H1 (cell line): ENCODE measurements around the gene PLPPR4. TPM values are rescaled to one million over a fixed set of nuclear protein-coding genes. Genes with fewer than 3 reads are reported as not detected.

Experiments
- CTCF ChIA-PET: fragments of 300-600 bp; sonication (Branson Sonifier 250); formaldehyde crosslinking; loops from one replicate; lab custom pipeline; 2021; ENCODE audit not compliant: partially characterized antibody; lab: Charles Lee
- POLR2A ChIA-PET: fragments of 300-600 bp; sonication (Branson Sonifier 250); formaldehyde crosslinking; loops from one replicate; lab custom pipeline; 2021; ENCODE audit warnings: inconsistent platforms; ENCODE audit not compliant: partially characterized antibody; lab: Charles Lee
- DNase-seq, 2 experiments: peaks; one replicate each; pipeline versions ENCODE4 v3.0.0 to v3.0.0-alpha.2; 2010 to 2022; ENCODE audit warnings: low spot score in 2 of 2, low read depth in 1 of 2, mixed read lengths in 1 of 2
- FAIRE-seq: peaks from 2 replicates; lab custom pipeline; 2011; peaks lifted over from hg19 to GRCh38; lab: Jason Lieb, UNC
- H2AFZ ChIP-seq: 2 replicates; pipeline ENCODE4 v1.8.1; 2012; ENCODE audit warnings: low read length, inconsistent platforms
- H2AK5ac ChIP-seq: 2 replicates; pipeline ENCODE4 v1.6.1; 2013; ENCODE audit warnings: low read depth, low read length
- H2BK120ac ChIP-seq: replicated peaks from 2 replicates; pipeline ENCODE3; 2013; ENCODE audit warnings: low read depth, low read length, inconsistent platforms
- H2BK12ac ChIP-seq: 2 replicates; pipeline ENCODE4 v1.6.1; 2013; ENCODE audit warnings: low read depth, low read length
- H2BK15ac ChIP-seq: 2 replicates; pipeline ENCODE4 v1.6.1; 2013; ENCODE audit warnings: low read length
- H2BK20ac ChIP-seq: 2 replicates; pipeline ENCODE4 v1.6.1; 2013; ENCODE audit warnings: low read length
- H2BK5ac ChIP-seq: 2 replicates; pipeline ENCODE4 v1.6.1; 2013; ENCODE audit warnings: low read depth, low read length
- H3K14ac ChIP-seq: 2 replicates; pipeline ENCODE4 v1.6.1; 2013; ENCODE audit warnings: inconsistent platforms; ENCODE audit not compliant: insufficient read length
- H3K18ac ChIP-seq: 2 replicates; pipeline ENCODE4 v1.6.1; 2013; ENCODE audit warnings: low read length; ENCODE audit errors: extremely low read depth
- H3K23ac ChIP-seq: 2 replicates; pipeline ENCODE4 v1.6.1; 2013; ENCODE audit warnings: inconsistent platforms; ENCODE audit not compliant: insufficient read length
- H3K23me2 ChIP-seq: 2 replicates; pipeline ENCODE4 v1.6.1; 2013; ENCODE audit warnings: low read depth, low read length
- H3K27ac ChIP-seq: 2 replicates; pipeline ENCODE4 v1.6.1; 2011; ENCODE audit warnings: low read depth, low read length, inconsistent platforms
- H3K27me3 ChIP-seq, 4 experiments: replicated peaks in 1 of 4; 1 replicate in 1 of 4; 2 replicates in 3 of 4; pipeline versions ENCODE4 v1.6.1 to v1.8.1; 2011 to 2013; ENCODE audit warnings: low read length in 3 of 4, mild to moderate bottlenecking in 3 of 4, inconsistent platforms in 2 of 4, mixed read lengths in 2 of 4, moderate library complexity in 1 of 4; ENCODE audit not compliant: control insufficient read depth in 3 of 4, insufficient read depth in 3 of 4; ENCODE audit errors: extremely low read depth in 1 of 4
- H3K36me3 ChIP-seq, 4 experiments: 2 replicates each; pipeline versions ENCODE4 v1.6.1 to v1.8.1; 2011 to 2013; ENCODE audit warnings: mild to moderate bottlenecking in 4 of 4, low read length in 3 of 4, moderate library complexity in 2 of 4, control low read depth in 1 of 4, inconsistent platforms in 1 of 4; ENCODE audit not compliant: insufficient read depth in 4 of 4, control insufficient read depth in 2 of 4
- H3K4ac ChIP-seq: replicated peaks from 2 replicates; pipeline ENCODE3; 2013; ENCODE audit warnings: low read length, low read depth, mixed read lengths, inconsistent platforms; ENCODE audit not compliant: insufficient read length
- H3K4me1 ChIP-seq, 4 experiments: replicated peaks in 1 of 4; 1 replicate in 1 of 4; 2 replicates in 3 of 4; pipeline versions ENCODE4 v1.6.1 to v1.8.1; 2011 to 2013; ENCODE audit warnings: low read length in 3 of 4, inconsistent platforms in 2 of 4, mixed read lengths in 1 of 4; ENCODE audit not compliant: insufficient read depth in 4 of 4, control insufficient read depth in 3 of 4
- H3K4me2 ChIP-seq, 2 experiments: 2 replicates each; pipeline versions ENCODE4 v1.6.1 to v1.8.1; 2011 to 2013; ENCODE audit warnings: low read depth in 2 of 2, low read length in 2 of 2, control low read depth in 1 of 2, inconsistent platforms in 1 of 2, mild to moderate bottlenecking in 1 of 2; ENCODE audit not compliant: insufficient read depth in 1 of 2
- H3K4me3 ChIP-seq, 4 experiments: fragments of 200-600, 300-600 bp in 1 of 4; sonication (generic), shearing (Covaris generic), sonication (Bioruptor Twin) in 1 of 4; 2 replicates each; pipeline versions ENCODE4 v1.5.1 to v1.8.1; 2011 to 2016; ENCODE audit warnings: low read length in 4 of 4, low read depth in 3 of 4, control low read depth in 2 of 4, inconsistent platforms in 2 of 4, mild to moderate bottlenecking in 2 of 4, mixed read lengths in 1 of 4, moderate library complexity in 1 of 4; ENCODE audit not compliant: insufficient read depth in 2 of 4; ENCODE audit errors: extremely low read depth in 1 of 4
- H3K56ac ChIP-seq: replicated peaks from 2 replicates; pipeline ENCODE3; 2013; ENCODE audit warnings: low read depth, mild to moderate bottlenecking, mixed read lengths, low read length, inconsistent platforms; ENCODE audit not compliant: insufficient read length
- H3K79me1 ChIP-seq: 2 replicates; pipeline ENCODE4 v1.6.1; 2013; ENCODE audit warnings: low read depth, low read length, control low read depth
- H3K79me2 ChIP-seq, 2 experiments: 2 replicates each; pipeline versions ENCODE4 v1.6.1 to v1.8.1; 2012 to 2013; ENCODE audit warnings: low read length in 2 of 2, mild to moderate bottlenecking in 2 of 2, inconsistent platforms in 1 of 2; ENCODE audit not compliant: insufficient read depth in 2 of 2, control insufficient read depth in 1 of 2
- H3K9ac ChIP-seq, 4 experiments: replicated peaks in 1 of 4; 1 replicate in 1 of 4; 2 replicates in 3 of 4; pipeline versions ENCODE4 v1.6.1 to v1.8.1; 2011 to 2013; ENCODE audit warnings: low read depth in 3 of 4, low read length in 3 of 4, control low read depth in 2 of 4, mild to moderate bottlenecking in 2 of 4, moderate library complexity in 2 of 4, inconsistent platforms in 1 of 4; ENCODE audit errors: extremely low read depth in 1 of 4
- H3K9me3 ChIP-seq, 2 experiments: 2 replicates each; pipeline versions ENCODE4 v1.6.1 to v1.8.1; 2012 to 2013; ENCODE audit warnings: mild to moderate bottlenecking in 2 of 2, moderate library complexity in 2 of 2, control low read depth in 1 of 2, inconsistent platforms in 1 of 2, low read depth in 1 of 2, low read length in 1 of 2, mixed read lengths in 1 of 2; ENCODE audit not compliant: insufficient read depth in 2 of 2
- H4K20me1 ChIP-seq, 2 experiments: replicated peaks in 1 of 2; 2 replicates each; pipeline versions ENCODE3 to v1.8.1; 2011 to 2013; ENCODE audit warnings: inconsistent platforms in 2 of 2, low read length in 2 of 2, mild to moderate bottlenecking in 1 of 2; ENCODE audit not compliant: insufficient read depth in 2 of 2, control insufficient read depth in 1 of 2
- H4K5ac ChIP-seq: 2 replicates; pipeline ENCODE4 v1.6.1; 2013; ENCODE audit warnings: low read length, low read depth, mixed read lengths, inconsistent platforms; ENCODE audit not compliant: insufficient read length
- H4K8ac ChIP-seq: 2 replicates; pipeline ENCODE4 v1.8.0; 2013; ENCODE audit warnings: mild to moderate bottlenecking, moderate library complexity, low read length, inconsistent platforms; ENCODE audit not compliant: insufficient read depth; ENCODE audit errors: extremely low read depth
- H4K91ac ChIP-seq: replicated peaks from 2 replicates; pipeline ENCODE3; 2013; ENCODE audit warnings: low read length, mixed read lengths, inconsistent platforms; ENCODE audit not compliant: insufficient read length
- ASH2L ChIP-seq: fragments of 200-600, 300-600 bp; sonication (generic); IDR thresholded peaks from one replicate; pipeline ENCODE4 v1.7.1; 2017; ENCODE audit warnings: low read length
- ATF3 ChIP-seq: IDR thresholded peaks from 2 replicates; pipeline ENCODE4 v1.6.1; 2011; ENCODE audit warnings: low read depth, mild to moderate bottlenecking, low read length; ENCODE audit not compliant: insufficient read depth
- CBX5 ChIP-seq: fragments of 300-800, 300-1000 bp; sonication (generic); IDR thresholded peaks from 2 replicates; pipeline ENCODE4 v1.7.1; 2016; ENCODE audit warnings: antibody characterized with exemption, low read length, low read depth
- EGR1 ChIP-seq: IDR thresholded peaks from 2 replicates; pipeline ENCODE4 v1.6.1; 2011; ENCODE audit warnings: low read depth, low read length, borderline replicate concordance
- GABPA ChIP-seq: IDR thresholded peaks from 2 replicates; pipeline ENCODE4 v1.6.1; 2011; ENCODE audit warnings: mild to moderate bottlenecking, low read length, moderate library complexity, borderline replicate concordance; ENCODE audit not compliant: insufficient read depth
- GTF2F1 ChIP-seq: IDR thresholded peaks from 2 replicates; pipeline ENCODE4 v1.6.1; 2012; ENCODE audit warnings: low read depth, low read length, improper control_type of control experiment, borderline replicate concordance
- HDAC2 ChIP-seq, 2 experiments: fragments of 300-600 bp in 1 of 2; sonication (generic) in 1 of 2; IDR thresholded peaks; 2 replicates each; pipeline ENCODE4 v1.6.1; 2011 to 2012; ENCODE audit warnings: low read depth in 2 of 2, low read length in 2 of 2, mild to moderate bottlenecking in 2 of 2, moderate library complexity in 2 of 2, borderline replicate concordance in 1 of 2, inconsistent platforms in 1 of 2
- PHF8 ChIP-seq: fragments of 200-600 bp; sonication (generic); conservative IDR thresholded peaks from 2 replicates; pipeline ENCODE4 v1.7.1; 2012; ENCODE audit warnings: low read depth, mild to moderate bottlenecking, inconsistent platforms, low read length, moderate library complexity
- RAD21 ChIP-seq, 2 experiments: IDR thresholded peaks in 1 of 2; conservative IDR thresholded peaks in 1 of 2; 2 replicates each; pipeline ENCODE4 v1.6.1; 2011; ENCODE audit warnings: low read depth in 2 of 2, low read length in 2 of 2, improper control_type of control experiment in 1 of 2, inconsistent platforms in 1 of 2, mild to moderate bottlenecking in 1 of 2, moderate library complexity in 1 of 2
- RBBP5 ChIP-seq: IDR thresholded peaks from 2 replicates; pipeline ENCODE4 v1.7.1; 2012; ENCODE audit warnings: low read depth, mild to moderate bottlenecking, inconsistent platforms, low read length, moderate library complexity, borderline replicate concordance
- RFX5 ChIP-seq: IDR thresholded peaks from 2 replicates; pipeline ENCODE4 v1.6.1; 2011; ENCODE audit warnings: low read depth, low read length, improper control_type of control experiment, borderline replicate concordance
- SP2 ChIP-seq: IDR thresholded peaks from 2 replicates; pipeline ENCODE4 v1.6.1; 2012; ENCODE audit warnings: mild to moderate bottlenecking, low read length, inconsistent platforms
- TAF7 ChIP-seq: optimal IDR thresholded peaks from 2 replicates; pipeline ENCODE3; 2011; ENCODE audit warnings: low read depth, mild to moderate bottlenecking, inconsistent platforms, low read length, moderate library complexity, borderline replicate concordance
- TEAD4 ChIP-seq: IDR thresholded peaks from 2 replicates; pipeline ENCODE4 v1.6.1; 2012; ENCODE audit warnings: low read depth, low read length, inconsistent platforms, mixed read lengths
- YY1 ChIP-seq: IDR thresholded peaks from 2 replicates; pipeline ENCODE4 v1.6.1; 2011; ENCODE audit warnings: low read depth, mild to moderate bottlenecking, low read length
- polyA plus RNA-seq, 7 experiments: library from polyadenylated mRNA; depleted of rRNA in 3 of 7; stranded (reverse) in 5 of 7; unstranded in 2 of 7; fragments of >200 nt in 5 of 7; fragments of 200-250 nt in 2 of 7; gene quantifications; 1 replicate in 5 of 7; 2 replicates in 1 of 7; 4 replicates in 1 of 7; pipeline versions ENCODE4 v1.2.1 to v1.2.3, GENCODE V29; 2011 to 2013; ENCODE audit warnings: missing spikeins in 2 of 7, mixed read lengths in 2 of 7
- total RNA-seq: library from RNA; stranded (reverse); fragmentation: NEBNext Ultra II Directional; extraction: Animal tissue kit (Norgen Biotek cat#: 25700); gene quantifications from 2 replicates; pipeline ENCODE4 v1.2.1, GENCODE V29; 2021

Gene PLPPR4
- total and polyA plus RNA-seq, 2 of the 8 experiments (the other 6 are each of a cell fraction or from before 2014, with no cell fraction given): 0.74 to 2.2 TPM

GRCh38 chr1:99236756-99237155 lies 27.5 kb upstream of the PLPPR4 start:
- H3K9me3 ChIP-seq: no peaks in the 10 kb centered on the region
- H4K91ac ChIP-seq: no peak overlapping the region
- H2BK5ac ChIP-seq: no peak overlapping the region
- FAIRE-seq (no peak), DNase-seq (no peak)
- no peak overlapping the region for H2BK120ac ChIP-seq
- H2BK12ac ChIP-seq: no peak overlapping the region
- H3K18ac ChIP-seq: no peak overlapping the region
- H3K36me3 ChIP-seq: no peaks in the 10 kb centered on the region
- H3K14ac ChIP-seq: no peak overlapping the region
- no peak overlapping the region for H3K23ac ChIP-seq
- H4K20me1 ChIP-seq: no peaks in the 10 kb centered on the region
- H2BK20ac ChIP-seq: no peak overlapping the region
- ChIA-PET CTCF (no interaction called here), POLR2A (no interaction called here)
- no peak overlapping the region for H4K5ac ChIP-seq
- no peak overlapping the region for H4K8ac ChIP-seq
- no peaks in the 10 kb centered on the region for H3K23me2 ChIP-seq
- H2AK5ac ChIP-seq: no peak overlapping the region
- H3K9ac ChIP-seq: no peak overlapping the region
- no peak overlapping the region for H3K4me3 ChIP-seq
- H3K27ac ChIP-seq: no peak overlapping the region
- no peaks in the 10 kb centered on the region for H3K4me1 ChIP-seq
- no peak overlapping the region for H2AFZ ChIP-seq
- no peak overlapping the region for H2BK15ac ChIP-seq
- H3K79me2 ChIP-seq: no peaks in the 10 kb centered on the region
- H3K27me3 ChIP-seq: no peaks in the 10 kb centered on the region
- H3K4ac ChIP-seq: no peak overlapping the region
- H3K4me2 ChIP-seq: no peak overlapping the region
- no peak overlapping the region for H3K56ac ChIP-seq
- H3K79me1 ChIP-seq: no peaks in the 10 kb centered on the region
- TF ChIP-seq PHF8 (no peak), GABPA (no peak), EGR1 (no peak), TAF7 (no peak), RAD21 (IDR thresholded peaks at IDR 0.05 in 1 of 2, conservative IDR thresholded peaks at IDR 0.05 in 1 of 2; ENCODE audit: low read depth in 2 of 2, low read length in 2 of 2) (no peak), SP2 (no peak), GTF2F1 (no peak), CBX5 (no peak), ATF3 (no peak), TEAD4 (no peak), YY1 (no peak), RBBP5 (no peak), HDAC2 (IDR thresholded peaks at IDR 0.05; ENCODE audit: borderline replicate concordance in 1 of 2, low read depth in 2 of 2, low read length in 2 of 2) (no peak), ASH2L (no peak), RFX5 (no peak)
